ENCODE measurements around the gene SPACA6. TPM values are rescaled to one million over a fixed set of nuclear protein-coding genes. Genes with fewer than 3 reads are reported as not detected.
A peak's percentile ranks its signal among the peaks of the same experiment; 100 is the strongest.

SPACA6 gene
- total RNA-seq, 1 experiment from 2014 or later, result 13.1 TPM

- ChIA-PET CTCF (interaction anchor here (0.7 to 12.4 kb wide), 5 partner anchors 33 to 99 kb away, joined by 3 to 138 read pairs (median 5); no protein-coding TSS in a partner anchor), POLR2A (interaction anchor here (0.7 to 3.3 kb wide), 5 partner anchors 13 to 296 kb away, joined by 3 to 27 read pairs (median 7); no protein-coding TSS in a partner anchor)
- no TSS peak for BruUV-seq (replicated peaks)
- Mint-ChIP-seq H3K36me3 (ENCODE audit: insufficient read depth, unreplicated experiment) (peaks cover 52% of the 10 kb centered on the region), H3K4me3 (ENCODE audit: unreplicated experiment) (no peak overlapping the region), H3K4me1 (ENCODE audit: insufficient read depth, unreplicated experiment) (peaks cover 51% of the 10 kb centered on the region), H3K9me3 (ENCODE audit: unreplicated experiment) (no peaks in the 10 kb centered on the region), H3K27ac (ENCODE audit: low read depth, unreplicated experiment) (no peak overlapping the region), H3K27me3 (ENCODE audit: insufficient read depth, unreplicated experiment) (no peaks in the 10 kb centered on the region)
- DNase-seq (ENCODE audit: unreplicated experiment), result no peak
- intact Hi-C loops (cut with micrococcal nuclease), result no loop called here
- TF ChIP-seq CTCF (IDR thresholded peaks at IDR 0.05; ENCODE audit: unreplicated experiment), result no peak
Measured at GRCh38 chr19:51709575-51709974, 16.4 kb downstream of the SPACA6 start.

GRCh38 chr19:51710163-51710562 lies 17.0 kb downstream of the SPACA6 start:
- POLR2A ChIA-PET, result interaction anchor here (0.7 to 3.3 kb wide), 5 partner anchors 13 to 295 kb away, joined by 3 to 27 read pairs (median 7); no protein-coding TSS in a partner anchor
- Mint-ChIP-seq H3K27me3 (ENCODE audit: insufficient read depth, unreplicated experiment) (no peaks in the 10 kb centered on the region), H3K36me3 (ENCODE audit: insufficient read depth, unreplicated experiment) (peaks cover 46% of the 10 kb centered on the region), H3K4me3 (ENCODE audit: unreplicated experiment) (no peak overlapping the region), H3K9me3 (ENCODE audit: unreplicated experiment) (no peaks in the 10 kb centered on the region), H3K27ac (ENCODE audit: low read depth, unreplicated experiment) (no peak overlapping the region), H3K4me1 (ENCODE audit: insufficient read depth, unreplicated experiment) (peaks cover 51% of the 10 kb centered on the region)
- intact Hi-C loops (cut with micrococcal nuclease), result no loop called here
- CTCF ChIA-PET, result interaction anchor here (0.6 to 12.4 kb wide), 6 partner anchors 34 to 98 kb away, joined by 3 to 138 read pairs (median 4); no protein-coding TSS in a partner anchor
- TF ChIP-seq CTCF (IDR thresholded peaks at IDR 0.05; ENCODE audit: unreplicated experiment), result no peak
- no peak for DNase-seq (ENCODE audit: unreplicated experiment)
- no TSS peak for BruUV-seq (replicated peaks)

GRCh38 chr19:51711702-51712101 lies 18.6 kb downstream of the SPACA6 start:
- ChIA-PET POLR2A (interaction anchor here (0.9 to 3.3 kb wide), 4 partner anchors 8 to 73 kb away, joined by 3 to 27 read pairs (median 6); no protein-coding TSS in a partner anchor), CTCF (interaction anchor here (0.6 to 12.4 kb wide), 4 partner anchors 66 to 781 kb away, joined by 3 to 138 read pairs (median 12); no protein-coding TSS in a partner anchor)
- intact Hi-C loops (cut with micrococcal nuclease), result loop anchor here (1.0 kb wide), 1 partner anchor 67 kb away; no protein-coding TSS in a partner anchor
- BruUV-seq (replicated peaks), result no TSS peak
- DNase-seq (ENCODE audit: unreplicated experiment), result no peak
- Mint-ChIP-seq H3K4me3 (ENCODE audit: unreplicated experiment) (no peak overlapping the region), H3K27me3 (ENCODE audit: insufficient read depth, unreplicated experiment) (no peaks in the 10 kb centered on the region), H3K36me3 (ENCODE audit: insufficient read depth, unreplicated experiment) (peaks cover 34% of the 10 kb centered on the region), H3K9me3 (ENCODE audit: unreplicated experiment) (peaks cover 7% of the 10 kb centered on the region), H3K4me1 (ENCODE audit: insufficient read depth, unreplicated experiment) (peaks cover 47% of the 10 kb centered on the region), H3K27ac (ENCODE audit: low read depth, unreplicated experiment) (peak overlapping the region; percentile 28)
- TF ChIP-seq CTCF (IDR thresholded peaks at IDR 0.05; ENCODE audit: unreplicated experiment), result no peak

GRCh38 chr19:51712461-51713081 lies 19.4 kb downstream of the SPACA6 start:
- no TSS peak for BruUV-seq (replicated peaks)
- peak; percentile 75 for TF ChIP-seq CTCF (IDR thresholded peaks at IDR 0.05; ENCODE audit: unreplicated experiment)
- DNase-seq (ENCODE audit: unreplicated experiment), result peak; percentile 79
- H3K4me3 Mint-ChIP-seq (ENCODE audit: unreplicated experiment), result no peak overlapping the region
- H3K27ac Mint-ChIP-seq (ENCODE audit: low read depth, unreplicated experiment), result peak overlapping the region; percentile 13
- CTCF ChIA-PET, result interaction anchor here (0.6 to 12.4 kb wide), 8 partner anchors 8 to 99 kb away, joined by 3 to 138 read pairs (median 5); no protein-coding TSS in a partner anchor
- peaks cover 43% of the 10 kb centered on the region for H3K4me1 Mint-ChIP-seq (ENCODE audit: insufficient read depth, unreplicated experiment)
- peaks cover 7% of the 10 kb centered on the region for H3K9me3 Mint-ChIP-seq (ENCODE audit: unreplicated experiment)
- intact Hi-C loops (cut with micrococcal nuclease), result loop anchor here (1.0 kb wide), 1 partner anchor 66 kb away; no protein-coding TSS in a partner anchor
- peaks cover 25% of the 10 kb centered on the region for H3K36me3 Mint-ChIP-seq (ENCODE audit: insufficient read depth, unreplicated experiment)
- POLR2A ChIA-PET, result interaction anchor here (3.3 kb wide), 1 partner anchor 65 kb away, joined by 27 read pairs; no protein-coding TSS in a partner anchor
- no peaks in the 10 kb centered on the region for H3K27me3 Mint-ChIP-seq (ENCODE audit: insufficient read depth, unreplicated experiment)
